HG03457 (cell line): ENCODE results near the gene HHIPL2.

Experiments
- ATAC-seq: cut with Tn5 transposase; IDR thresholded peaks from one replicate; pipeline ENCODE4 v1.9.1; 2021; ENCODE audit warnings: moderate number of reproducible peaks; ENCODE audit not compliant: unreplicated experiment

Gene HHIPL2

GRCh38 chr1:222547944-222548671 is at the start of gene HHIPL2:
Gene HHIPL2, minus strand, starts transcription at chr1:222548104. Its CDS starts 60 bp downstream, at chr1:222548044.
- no peak for ATAC-seq

- no peak for ATAC-seq
Measured at GRCh38 chr1:222596696-222597095, 48.8 kb upstream of the HHIPL2 start.

- no peak for ATAC-seq
Measured at GRCh38 chr1:222594789-222595188, 46.9 kb upstream of the HHIPL2 start.

- no peak for ATAC-seq
Measured at GRCh38 chr1:222592171-222592570, 44.3 kb upstream of the HHIPL2 start.

GRCh38 chr1:222589462-222590302 is 41.8 kb upstream of the HHIPL2 start, which contains the start of gene TAF1A:
Gene TAF1A, minus strand, starts transcription at chr1:222589933.
- peak; percentile 98 for ATAC-seq

GRCh38 chr1:222588135-222588534 is 40.2 kb upstream of the HHIPL2 start:
- ATAC-seq: no peak

GRCh38 chr1:222586842-222587241 is 38.9 kb upstream of the HHIPL2 start:
- ATAC-seq: no peak

- peak; percentile 88 for ATAC-seq
Measured at GRCh38 chr1:222583079-222583478, 35.2 kb upstream of the HHIPL2 start.

- ATAC-seq: peak; percentile 55
Measured at GRCh38 chr1:222582099-222582774, 34.3 kb upstream of the HHIPL2 start.

- ATAC-seq: no peak
Measured at GRCh38 chr1:222579316-222579715, 31.4 kb upstream of the HHIPL2 start.

GRCh38 chr1:222570837-222571236 is 22.9 kb upstream of the HHIPL2 start:
- no peak for ATAC-seq

- ATAC-seq: no peak
Measured at GRCh38 chr1:222561656-222562055, 13.8 kb upstream of the HHIPL2 start.

- ATAC-seq: no peak
Measured at GRCh38 chr1:222557574-222557973, 9.7 kb upstream of the HHIPL2 start.

- ATAC-seq: no peak
Measured at GRCh38 chr1:222557148-222557547, 9.2 kb upstream of the HHIPL2 start.

GRCh38 chr1:222555992-222556615 is 8.2 kb upstream of the HHIPL2 start:
- no peak for ATAC-seq

- ATAC-seq: no peak
Measured at GRCh38 chr1:222554177-222554576, 6.3 kb upstream of the HHIPL2 start.

GRCh38 chr1:222552882-222553281 is 5.0 kb upstream of the HHIPL2 start:
- no peak for ATAC-seq

GRCh38 chr1:222547260-222547614 is 667 bp downstream of the HHIPL2 start:
- no peak for ATAC-seq

GRCh38 chr1:222546548-222547259 is 1.2 kb downstream of the HHIPL2 start:
- ATAC-seq: no peak

GRCh38 chr1:222546091-222546490 is 1.8 kb downstream of the HHIPL2 start:
- no peak for ATAC-seq
